Measurements from ENCODE around the gene CACNA2D3.

DNA sequence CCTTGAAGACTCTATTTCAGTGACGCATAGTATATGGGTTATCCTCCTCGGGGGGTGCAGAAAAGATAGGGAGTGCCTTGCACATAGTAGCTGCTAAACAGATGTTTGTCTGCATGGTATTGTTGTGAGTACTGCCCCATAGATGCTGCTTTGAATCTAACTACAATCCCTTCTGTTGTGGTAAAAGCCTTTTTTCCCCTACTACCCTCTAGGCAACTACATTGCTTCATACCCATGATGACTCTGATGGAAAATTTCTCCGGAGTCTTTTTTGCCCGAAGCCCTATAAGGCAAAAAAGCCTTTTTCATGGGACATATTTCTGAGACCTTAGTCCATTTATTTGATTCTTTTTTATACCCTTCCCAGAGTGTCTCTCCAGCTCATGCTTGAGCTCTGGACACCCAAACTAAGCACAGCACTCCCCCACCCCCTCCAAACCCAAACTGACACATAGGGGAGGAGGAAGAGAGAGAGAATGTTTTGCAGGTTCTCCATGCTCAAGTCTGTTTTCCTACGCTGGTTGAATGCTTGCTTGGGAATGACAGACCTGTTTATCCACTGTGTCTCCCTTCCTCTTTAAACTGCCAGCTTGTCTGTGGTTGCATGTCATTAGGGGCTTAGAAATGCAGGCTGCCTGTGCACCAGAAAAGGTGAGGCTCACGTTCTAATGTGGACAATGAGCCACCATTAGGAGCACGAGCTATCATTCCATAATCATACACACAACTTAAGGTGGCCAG is 752.6 kb downstream of the CACNA2D3 start:
- TF ChIP-seq POLR2A (IDR thresholded peaks at IDR 0.05): no peak
- TF ChIP-seq CTCF (IDR thresholded peaks at IDR 0.05): no peak
